ENCODE data around the gene WIZ.
"Not testable (repeated sequence)": the region's sequence is repeated elsewhere in the genome, so short reads cannot be mapped to it uniquely, and the experiment has no call there.

Gene WIZ

GRCh38 chr19:15449620-15450527 lies at the start of gene WIZ:
Gene WIZ, minus strand, starts transcription at chr19:15449956. Its CDS starts 1,649 bp downstream, at chr19:15448307.
- DNase-seq (ENCODE audit: low read depth), result no peak
- no peak for TF ChIP-seq CTCF (IDR thresholded peaks at IDR 0.05; ENCODE audit: control insufficient read depth, extremely low read depth, insufficient read depth)
- H3K4me3 ChIP-seq (ENCODE audit: low read depth, low read length), result peak within 1 kb of the TSS; percentile 53

- no peak for TF ChIP-seq CTCF (IDR thresholded peaks at IDR 0.05; ENCODE audit: control insufficient read depth, extremely low read depth, insufficient read depth)
- H3K4me3 ChIP-seq (ENCODE audit: low read depth, low read length), result no peak overlapping the region
- DNase-seq (ENCODE audit: low read depth), result no peak
These were observed 49.2 kb upstream of the WIZ start for GRCh38 chr19:15498910-15499309.

GRCh38 chr19:15498156-15498858 lies 48.6 kb upstream of the WIZ start:
- H3K4me3 ChIP-seq (ENCODE audit: low read depth, low read length), result no peak overlapping the region
- TF ChIP-seq CTCF (IDR thresholded peaks at IDR 0.05; ENCODE audit: control insufficient read depth, extremely low read depth, insufficient read depth), result no peak
- DNase-seq (ENCODE audit: low read depth), result no peak

- no peak for TF ChIP-seq CTCF (IDR thresholded peaks at IDR 0.05; ENCODE audit: control insufficient read depth, extremely low read depth, insufficient read depth)
- no peak overlapping the region for H3K4me3 ChIP-seq (ENCODE audit: low read depth, low read length)
- DNase-seq (ENCODE audit: low read depth), result peak; percentile 97
These were observed 45.4 kb upstream of the WIZ start for GRCh38 chr19:15495151-15495550.

- no peak for DNase-seq (ENCODE audit: low read depth)
- no peak overlapping the region for H3K4me3 ChIP-seq (ENCODE audit: low read depth, low read length)
- TF ChIP-seq CTCF (IDR thresholded peaks at IDR 0.05; ENCODE audit: control insufficient read depth, extremely low read depth, insufficient read depth), result no peak
These were observed 38.9 kb upstream of the WIZ start for GRCh38 chr19:15488489-15489226.

GRCh38 chr19:15487038-15487437 lies 37.3 kb upstream of the WIZ start:
- no peak for TF ChIP-seq CTCF (IDR thresholded peaks at IDR 0.05; ENCODE audit: control insufficient read depth, extremely low read depth, insufficient read depth)
- DNase-seq (ENCODE audit: low read depth), result no peak
- H3K4me3 ChIP-seq (ENCODE audit: low read depth, low read length), result no peak overlapping the region

- H3K4me3 ChIP-seq (ENCODE audit: low read depth, low read length), result not testable (repeated sequence)
- peak; percentile 75 for DNase-seq (ENCODE audit: low read depth)
These were observed 36.0 kb upstream of the WIZ start for GRCh38 chr19:15485768-15486167.

GRCh38 chr19:15480996-15481395 lies 31.2 kb upstream of the WIZ start:
- H3K4me3 ChIP-seq (ENCODE audit: low read depth, low read length), result not testable (repeated sequence)

More at GRCh38 chr19:15480996-15481395, 31.2 kb upstream of the WIZ start:
- DNase-seq (ENCODE audit: low read depth), result not testable (repeated sequence)

All from LNCaP clone FGC (cell line).